OCI-LY3 (cell line): Measurements from ENCODE around the gene MAPK13.

Source experiments
- H2AFZ ChIP-seq: fragments of 200-600, 300-600 bp; shearing (Covaris generic); 2 replicates; pipeline ENCODE4 v1.6.0; 2014; ENCODE audit warnings: antibody characterized with exemption, low read depth, low read length
- H3K27ac ChIP-seq: fragments of 200-600, 300-600 bp; sonication (generic); 2 replicates; pipeline ENCODE4 v1.5.1; 2014; ENCODE audit warnings: mild to moderate bottlenecking, low read length, moderate library complexity, mixed read lengths
- H3K27me3 ChIP-seq: fragments of 200-600, 300-600 bp; sonication (generic); 2 replicates; pipeline ENCODE4 v1.6.1; 2014; ENCODE audit warnings: low read depth, low read length, mixed read lengths
- H3K36me3 ChIP-seq: fragments of 200-600, 300-600 bp; sonication (generic); replicated peaks from 2 replicates; pipeline ENCODE3; 2014; ENCODE audit warnings: low read depth, low read length, mixed read lengths
- H3K4me1 ChIP-seq: fragments of 300-600, 200-600 bp; sonication (generic); 2 replicates; pipeline ENCODE4 v1.6.1; 2014; ENCODE audit warnings: low read length, mixed read lengths
- H3K4me2 ChIP-seq: fragments of 200-600, 300-600 bp; sonication (generic); 2 replicates; pipeline ENCODE4 v1.6.1; 2014; ENCODE audit warnings: low read length, mixed read lengths
- H3K4me3 ChIP-seq: fragments of 300-600, 200-600 bp; sonication (generic); 2 replicates; pipeline ENCODE4 v1.5.1; 2014; ENCODE audit warnings: antibody characterized with exemption, mild to moderate bottlenecking, low read length, moderate library complexity
- H3K79me2 ChIP-seq: fragments of 300-600, 200-600 bp; shearing (Covaris generic); 2 replicates; pipeline ENCODE4 v1.6.1; 2014; ENCODE audit warnings: mild to moderate bottlenecking, low read length, mixed read lengths
- H3K9ac ChIP-seq: fragments of 300-600, 200-600 bp; shearing (Covaris generic); 2 replicates; pipeline ENCODE4 v1.6.0; 2014; ENCODE audit warnings: mild to moderate bottlenecking, low read length, moderate library complexity
- H3K9me3 ChIP-seq: fragments of 200-600, 300-600 bp; shearing (Covaris generic); 2 replicates; pipeline ENCODE4 v1.6.1; 2014; ENCODE audit warnings: low read length, mixed read lengths; ENCODE audit not compliant: insufficient read depth
- H4K20me1 ChIP-seq: fragments of 200-600, 300-600 bp; sonication (generic); 2 replicates; pipeline ENCODE4 v1.6.1; 2016; ENCODE audit warnings: low read length, mixed read lengths; ENCODE audit not compliant: insufficient read depth
- CTCF ChIP-seq: fragments of 200-600, 300-600 bp; sonication (generic); IDR thresholded peaks from 2 replicates; pipeline ENCODE4 v1.5.1; 2014; ENCODE audit warnings: antibody characterized with exemption, low read length, low read depth
- EZH2phosphoT487 ChIP-seq: fragments of 200-600 bp; shearing (Covaris generic); IDR thresholded peaks from 2 replicates; pipeline ENCODE4 v1.6.1; 2018; ENCODE audit warnings: antibody characterized with exemption, mixed run types, low read depth

MAPK13 gene

GRCh38 chr6:36102853-36103252 is 27.5 kb upstream of the MAPK13 start:
- H3K9me3 ChIP-seq = no peaks in the 10 kb centered on the region
- no peaks in the 10 kb centered on the region for H3K79me2 ChIP-seq
- no peaks in the 10 kb centered on the region for H4K20me1 ChIP-seq
- H3K4me3 ChIP-seq = no peak overlapping the region
- H3K36me3 ChIP-seq = peaks cover 26% of the 10 kb centered on the region
- TF ChIP-seq EZH2phosphoT487 (no peak), CTCF (no peak)
- no peaks in the 10 kb centered on the region for H3K27me3 ChIP-seq
- no peak overlapping the region for H3K27ac ChIP-seq
- no peak overlapping the region for H2AFZ ChIP-seq
- H3K4me1 ChIP-seq = peaks cover 10% of the 10 kb centered on the region
- no peak overlapping the region for H3K9ac ChIP-seq
- no peak overlapping the region for H3K4me2 ChIP-seq

GRCh38 chr6:36104836-36105235 is 25.5 kb upstream of the MAPK13 start:
- Histone ChIP-seq H3K4me2 (no peak overlapping the region), H3K36me3 (peaks cover 35% of the 10 kb centered on the region), H3K9ac (no peak overlapping the region), H4K20me1 (no peaks in the 10 kb centered on the region), H2AFZ (no peak overlapping the region), H3K27ac (no peak overlapping the region), H3K9me3 (no peaks in the 10 kb centered on the region), H3K79me2 (no peaks in the 10 kb centered on the region), H3K27me3 (no peaks in the 10 kb centered on the region), H3K4me3 (no peak overlapping the region), H3K4me1 (peaks cover 10% of the 10 kb centered on the region)
- TF ChIP-seq EZH2phosphoT487 (no peak), CTCF (no peak)

- H4K20me1 ChIP-seq = no peaks in the 10 kb centered on the region
- H3K4me3 ChIP-seq = no peak overlapping the region
- H3K27ac ChIP-seq = no peak overlapping the region
- H2AFZ ChIP-seq = no peak overlapping the region
- H3K79me2 ChIP-seq = no peaks in the 10 kb centered on the region
- no peaks in the 10 kb centered on the region for H3K27me3 ChIP-seq
- no peak overlapping the region for H3K4me2 ChIP-seq
- TF ChIP-seq CTCF (no peak), EZH2phosphoT487 (no peak)
- no peak overlapping the region for H3K9ac ChIP-seq
- H3K9me3 ChIP-seq = no peaks in the 10 kb centered on the region
- peaks cover 32% of the 10 kb centered on the region for H3K36me3 ChIP-seq
- H3K4me1 ChIP-seq = peaks cover 14% of the 10 kb centered on the region
Observed at GRCh38 chr6:36109092-36109491, 21.2 kb upstream of the MAPK13 start.

GRCh38 chr6:36110050-36110449 is 20.3 kb upstream of the MAPK13 start:
- no peaks in the 10 kb centered on the region for H3K27me3 ChIP-seq
- no peak overlapping the region for H3K4me2 ChIP-seq
- H2AFZ ChIP-seq = no peak overlapping the region
- H3K4me3 ChIP-seq = no peak overlapping the region
- H4K20me1 ChIP-seq = no peaks in the 10 kb centered on the region
- TF ChIP-seq EZH2phosphoT487 (no peak), CTCF (no peak)
- no peaks in the 10 kb centered on the region for H3K9me3 ChIP-seq
- no peaks in the 10 kb centered on the region for H3K79me2 ChIP-seq
- H3K36me3 ChIP-seq = peaks cover 27% of the 10 kb centered on the region
- H3K4me1 ChIP-seq = peaks cover 21% of the 10 kb centered on the region
- H3K27ac ChIP-seq = no peak overlapping the region
- no peak overlapping the region for H3K9ac ChIP-seq
